ENCODE data around the gene KSR2.
"Not testable (repeated sequence)": the region's sequence is repeated elsewhere in the genome, so short reads cannot be mapped to it uniquely, and the experiment has no call there.

KSR2 gene

DNA sequence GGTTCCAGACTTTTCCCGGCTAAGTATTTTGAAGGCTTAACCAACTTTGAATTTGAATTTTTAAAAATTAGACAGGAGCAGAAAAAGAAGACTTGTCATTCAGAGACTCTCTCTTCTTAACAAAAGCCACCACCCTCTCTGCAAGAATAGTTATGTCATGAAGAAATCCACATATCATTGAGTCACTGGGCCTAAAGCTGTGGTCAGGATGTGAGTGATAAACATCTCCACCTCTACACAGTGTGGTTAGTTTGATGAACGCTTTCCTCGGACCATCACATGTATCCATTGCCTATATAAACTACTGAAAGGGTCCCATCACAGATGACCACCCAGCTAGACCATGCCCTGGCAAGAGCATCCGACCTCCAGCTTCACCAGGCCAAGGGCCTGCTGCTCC is 226.1 kb downstream of the KSR2 start:
- DNase-seq: no peak

DNA sequence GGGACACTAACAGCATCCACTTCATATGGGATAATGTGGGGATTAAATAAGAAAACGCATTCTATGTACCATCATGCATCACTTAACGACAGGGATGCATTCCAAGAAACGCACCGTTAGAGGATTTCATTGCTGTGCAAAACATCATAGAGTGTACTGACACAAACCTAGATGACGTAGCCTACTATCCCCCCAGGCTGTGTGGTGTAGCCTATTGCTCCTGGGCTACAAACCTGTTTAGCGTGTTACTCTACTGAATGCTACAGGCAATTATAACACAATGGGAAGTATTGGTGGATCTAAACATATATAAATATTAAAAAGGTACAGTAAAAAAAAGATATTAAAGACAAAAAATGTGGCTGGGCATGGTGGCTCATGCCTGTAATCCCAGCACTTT is 230.6 kb downstream of the KSR2 start:
- no peak for DNase-seq

DNA sequence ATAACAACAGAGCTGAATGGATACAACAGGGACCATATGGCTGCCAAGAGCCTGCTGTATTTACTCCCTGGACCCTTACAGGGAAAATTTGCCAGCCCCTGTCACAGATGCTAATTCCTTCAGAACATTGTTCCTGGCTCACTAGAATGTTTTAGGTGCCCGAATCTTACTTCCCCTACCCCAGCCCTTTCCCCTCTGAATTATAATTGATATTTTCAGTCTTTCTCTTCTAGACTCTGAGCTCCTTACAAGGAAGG is 235.3 kb downstream of the KSR2 start:
- DNase-seq: no peak

DNA sequence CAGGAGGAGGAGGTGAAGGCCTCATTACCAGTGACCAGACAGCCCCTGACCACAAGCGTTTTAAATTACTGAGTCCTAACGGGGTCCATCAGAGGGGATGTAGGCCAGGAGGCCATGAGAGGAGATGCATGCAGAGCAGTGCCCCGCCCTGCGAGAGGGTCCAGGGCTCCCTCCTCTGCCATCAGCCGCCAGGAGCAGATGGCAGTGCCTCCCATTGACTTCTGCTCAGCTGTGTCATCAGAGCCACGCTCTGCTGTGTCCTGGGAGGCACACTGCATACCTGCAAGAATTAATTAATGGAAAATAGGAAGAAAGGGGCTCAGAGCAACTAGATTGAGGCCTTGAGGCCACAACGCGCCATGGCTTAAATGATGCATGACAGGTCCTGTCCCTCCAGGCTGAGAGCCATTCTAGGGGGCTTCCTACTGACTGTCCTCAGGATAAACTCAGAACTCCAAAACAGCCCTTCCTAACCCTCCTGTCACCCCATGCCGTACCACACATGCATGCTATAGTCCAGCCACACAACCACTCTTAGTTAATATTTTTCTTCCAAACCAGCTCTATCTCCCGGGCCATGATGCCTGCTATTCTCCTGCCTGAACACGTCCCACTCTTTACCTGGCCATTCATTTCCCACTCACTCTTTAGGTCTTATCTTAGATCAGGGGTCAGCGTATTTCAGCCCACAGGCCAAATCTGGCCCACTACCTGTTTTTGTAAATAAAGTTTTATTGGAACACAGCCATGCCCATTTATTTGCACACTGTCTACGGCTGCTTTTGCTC is 235.8 kb downstream of the KSR2 start:
- no peak for DNase-seq

DNA sequence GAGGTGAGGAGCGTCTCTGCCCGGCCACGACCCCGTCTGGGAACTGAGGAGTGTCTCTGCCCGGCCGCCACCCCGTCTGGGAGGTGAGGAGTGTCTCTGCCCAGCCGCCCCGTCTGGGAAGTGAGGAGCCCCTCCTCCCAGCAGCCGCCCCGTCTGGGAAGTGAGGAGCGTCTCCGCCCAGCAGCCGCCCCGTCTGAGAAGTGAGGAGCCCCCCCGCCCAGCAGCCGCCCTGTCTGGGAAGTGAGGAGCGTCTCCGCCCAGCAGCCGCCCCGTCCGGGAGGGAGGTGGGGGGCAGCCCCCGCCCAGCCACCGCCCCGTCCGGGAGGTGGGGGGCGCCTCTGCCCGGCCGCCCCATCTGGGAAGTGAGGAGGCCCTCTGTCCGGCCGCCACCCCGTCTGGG is 237.7 kb downstream of the KSR2 start:
- not testable (repeated sequence) for DNase-seq

DNA sequence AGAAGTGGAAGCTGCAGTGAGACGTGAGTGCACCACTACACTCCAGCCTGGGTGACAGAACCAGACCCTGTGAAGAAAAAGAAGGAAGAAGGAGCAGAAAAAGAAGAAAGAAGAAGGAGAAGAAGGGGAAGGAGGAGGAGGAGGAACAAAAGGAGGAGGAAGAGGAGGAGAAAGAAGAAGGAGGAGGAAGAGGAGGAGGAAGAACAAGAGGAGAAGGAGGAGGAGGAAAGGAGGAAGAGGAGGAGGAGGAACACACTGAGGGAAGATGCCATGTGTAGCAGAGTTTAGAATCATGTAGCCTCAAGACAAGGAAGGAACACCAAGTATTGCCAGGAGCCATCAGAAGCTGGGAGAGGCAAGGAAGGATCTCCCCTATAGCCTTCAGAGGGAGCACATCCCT is 241.5 kb downstream of the KSR2 start:
- DNase-seq: no peak

DNA sequence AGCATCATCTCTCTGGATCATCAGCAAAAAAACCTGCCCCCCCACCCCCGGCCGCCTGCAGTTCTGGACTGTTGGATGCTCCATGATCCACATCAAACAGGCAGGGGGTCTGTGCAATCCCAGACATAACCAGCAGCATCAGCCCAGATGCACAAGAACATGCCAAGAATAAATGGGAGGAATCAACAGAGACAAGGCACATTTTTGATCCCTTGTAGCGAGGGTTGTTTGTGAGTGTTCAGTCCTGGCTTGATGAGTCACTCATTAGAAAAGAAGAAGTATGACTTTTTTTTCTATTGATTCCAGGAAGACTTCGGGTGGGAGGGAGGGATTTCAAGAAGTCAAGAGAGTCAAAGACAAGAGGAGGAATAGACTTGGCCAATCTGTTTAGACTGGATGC is 244.2 kb downstream of the KSR2 start:
- DNase-seq: no peak

DNA sequence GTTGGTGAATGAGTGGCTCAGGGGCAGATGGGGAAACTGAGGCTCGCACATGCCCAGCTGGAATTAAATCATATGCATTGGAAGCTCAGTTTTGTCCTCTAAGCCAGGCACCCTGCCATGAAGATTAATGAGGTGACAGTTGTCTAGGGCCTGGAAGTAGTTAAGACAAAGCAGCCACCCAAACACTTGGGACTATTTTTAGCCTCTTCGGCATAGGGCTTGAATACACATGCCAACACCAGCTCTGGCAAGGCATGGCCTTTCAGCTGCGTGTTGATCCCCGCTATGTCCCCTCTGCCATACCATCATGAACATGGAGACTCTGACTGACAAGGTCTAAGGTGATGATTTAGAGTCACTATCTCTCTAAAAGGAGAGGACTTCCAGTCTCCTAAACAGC is 250.2 kb downstream of the KSR2 start:
- no peak for DNase-seq

DNA sequence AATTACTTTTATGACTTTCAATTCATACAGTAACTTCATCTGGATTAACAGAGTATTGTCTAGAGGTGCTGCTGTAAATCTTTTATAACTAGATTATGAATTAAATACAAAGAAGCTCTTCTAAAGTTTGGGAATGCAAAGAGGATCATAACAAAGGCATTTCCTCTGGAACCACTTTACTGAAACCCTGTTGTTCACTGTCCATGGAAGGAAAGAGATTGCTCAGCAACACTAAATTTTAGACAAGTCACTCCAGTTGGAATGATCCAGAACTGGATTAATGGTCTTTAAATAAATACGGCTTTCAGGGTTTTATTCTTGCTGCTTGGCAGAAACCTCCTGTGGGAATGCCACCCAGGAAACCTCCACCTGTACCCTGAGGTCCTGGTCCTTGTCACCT is 250.6 kb downstream of the KSR2 start:
- DNase-seq: no peak

DNA sequence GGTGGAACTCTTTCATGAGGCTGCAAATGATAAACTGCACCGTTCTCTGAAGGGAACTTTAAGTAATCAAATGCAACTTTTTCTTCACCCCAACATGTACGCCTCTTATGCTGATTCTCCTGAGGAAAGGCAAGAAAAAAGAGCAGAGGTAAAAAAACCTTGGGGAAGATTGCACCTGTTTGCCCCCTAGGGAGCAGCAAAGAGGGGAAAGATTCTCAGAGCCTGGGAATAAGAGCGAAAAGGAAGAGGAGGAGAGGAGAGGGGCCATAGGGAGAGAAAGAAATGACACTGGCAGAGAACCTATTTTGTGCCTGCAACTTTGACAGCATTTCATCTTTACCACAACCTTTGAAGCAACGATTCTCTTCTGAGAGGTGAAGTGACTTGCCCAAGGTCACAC is 254.6 kb downstream of the KSR2 start:
- DNase-seq: no peak

DNA sequence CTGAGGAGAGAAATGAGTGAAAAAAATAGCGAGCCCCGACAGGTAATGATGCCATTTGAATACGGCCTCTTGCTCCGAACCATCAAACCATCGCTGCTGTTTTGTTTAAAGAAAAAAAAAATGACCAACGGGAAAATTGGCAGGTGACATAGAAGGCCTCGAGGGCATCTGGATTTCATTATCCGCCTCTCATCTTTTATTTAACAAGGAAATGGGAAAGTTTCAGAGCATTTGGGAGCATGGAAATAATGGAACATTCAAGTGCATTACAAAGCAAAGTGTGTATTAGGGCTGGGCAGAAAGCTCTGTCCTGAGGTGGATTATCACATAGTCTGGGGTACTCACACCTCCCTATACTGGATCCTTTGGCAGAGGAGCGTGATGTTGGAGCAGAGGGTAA is 258.7 kb downstream of the KSR2 start:
- no peak for DNase-seq

DNA sequence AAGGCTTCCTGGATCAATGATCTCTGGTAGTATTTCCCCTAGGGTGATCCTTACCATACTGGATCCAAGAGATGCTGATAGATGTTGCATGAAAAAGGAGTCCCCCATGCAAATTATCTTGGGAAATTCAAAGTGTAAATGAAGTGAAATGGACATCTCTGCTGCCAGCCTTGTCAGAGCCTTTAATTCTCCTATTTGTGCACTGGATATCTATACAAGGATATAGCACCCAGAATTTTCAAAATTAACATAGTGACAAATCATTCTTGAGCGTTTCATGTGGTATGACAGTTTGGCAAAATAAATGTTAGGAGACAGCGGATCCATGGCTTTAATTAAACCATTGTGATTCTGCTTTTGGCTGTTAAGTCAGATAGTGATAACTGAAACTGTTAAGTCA is 260.9 kb downstream of the KSR2 start:
- DNase-seq: no peak

DNA sequence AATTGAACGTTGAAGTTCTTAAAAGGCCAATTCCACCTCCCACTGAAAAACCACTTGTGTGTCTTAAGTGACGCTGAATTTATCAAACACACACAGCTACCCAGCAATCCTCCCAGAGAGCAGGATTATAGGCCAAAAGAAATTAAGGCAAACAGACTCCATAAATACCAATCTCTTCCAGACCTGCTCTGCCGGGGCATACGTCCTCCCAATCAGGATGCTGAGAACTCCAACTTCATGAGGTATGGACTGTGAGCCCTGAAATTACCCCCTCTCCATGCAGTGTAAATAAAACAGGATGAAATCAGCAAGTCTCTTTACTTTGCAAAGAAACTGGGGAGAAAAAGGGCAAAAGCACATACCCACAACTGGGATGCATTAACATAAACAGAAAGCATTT is 265.2 kb downstream of the KSR2 start:
- no peak for DNase-seq

DNA sequence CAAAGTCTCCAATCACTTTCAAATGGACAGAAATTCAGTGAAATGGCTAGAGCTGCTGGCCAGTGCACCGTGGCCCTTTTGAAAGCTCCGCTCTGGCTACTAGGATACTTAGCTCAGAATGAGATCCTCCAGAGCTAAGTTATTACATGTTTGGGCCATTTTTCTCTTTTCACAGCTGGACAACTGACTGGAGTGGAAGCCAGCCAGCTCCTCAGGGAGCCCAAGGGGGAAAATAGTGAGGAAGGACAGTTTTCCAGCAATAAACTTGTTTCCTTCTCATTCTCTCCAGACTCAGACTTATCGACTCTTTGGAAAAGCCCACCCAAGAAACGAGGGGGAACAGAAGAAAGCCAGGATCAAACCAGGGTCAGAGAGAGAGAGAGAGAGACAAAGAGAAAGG is 266.0 kb downstream of the KSR2 start:
- DNase-seq: no peak

DNA sequence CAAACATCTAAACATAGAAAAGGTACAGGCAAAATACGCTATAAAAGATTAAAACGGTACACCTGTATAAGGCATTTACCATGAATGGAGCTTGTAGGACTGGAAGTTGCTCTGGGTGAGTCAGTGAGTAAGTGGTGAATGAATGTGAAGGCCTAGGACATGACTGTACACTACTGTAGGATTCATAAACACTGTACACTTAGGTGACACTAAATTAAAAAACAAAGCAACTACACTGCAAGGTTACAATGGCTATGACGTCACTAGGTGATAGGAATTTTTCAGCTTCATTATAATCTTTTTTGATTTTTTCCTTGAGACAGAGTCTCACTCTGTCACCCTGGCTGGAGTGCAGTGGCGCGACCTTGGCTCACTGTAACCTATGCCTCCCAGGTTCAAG is 269.2 kb downstream of the KSR2 start:
- DNase-seq: no peak

DNA sequence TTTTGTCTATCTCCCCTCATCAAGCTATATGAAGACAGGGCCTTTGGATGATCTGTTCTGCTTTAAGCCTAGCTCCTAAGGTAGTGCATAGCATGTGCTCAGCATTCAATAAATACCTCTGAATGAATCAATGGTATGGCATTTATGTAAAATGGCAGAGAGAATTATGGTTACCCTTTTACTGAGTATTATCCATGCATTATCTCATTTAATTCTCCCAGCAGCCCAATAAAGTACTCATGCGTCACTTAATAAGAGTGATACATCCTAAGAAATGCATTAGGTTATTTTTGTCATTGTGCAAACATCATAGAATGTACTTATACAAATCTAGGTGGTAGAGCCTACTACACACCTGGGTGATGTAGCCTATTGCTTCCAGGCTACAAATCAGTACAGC is 269.7 kb downstream of the KSR2 start:
- DNase-seq: no peak

DNA sequence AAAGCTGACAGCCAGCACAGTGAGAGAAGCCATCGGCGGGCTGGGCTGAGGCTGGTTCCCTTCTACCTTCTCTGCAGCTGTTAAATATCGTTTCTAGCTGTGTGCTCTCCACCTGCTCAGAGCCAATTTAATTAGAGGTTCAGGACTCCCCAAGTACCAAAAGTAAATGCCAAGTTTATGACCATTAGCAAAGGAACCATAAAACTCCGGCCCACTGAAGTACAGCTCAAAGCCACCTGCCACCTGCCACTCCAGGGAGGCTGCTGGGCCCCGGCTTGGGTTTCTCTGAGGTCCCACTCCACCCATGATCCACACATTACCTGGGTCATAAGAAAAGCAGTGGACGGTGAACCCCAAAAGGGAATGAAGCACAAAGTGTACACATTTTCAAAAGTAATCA is 272.8 kb downstream of the KSR2 start:
- DNase-seq: no peak

DNA sequence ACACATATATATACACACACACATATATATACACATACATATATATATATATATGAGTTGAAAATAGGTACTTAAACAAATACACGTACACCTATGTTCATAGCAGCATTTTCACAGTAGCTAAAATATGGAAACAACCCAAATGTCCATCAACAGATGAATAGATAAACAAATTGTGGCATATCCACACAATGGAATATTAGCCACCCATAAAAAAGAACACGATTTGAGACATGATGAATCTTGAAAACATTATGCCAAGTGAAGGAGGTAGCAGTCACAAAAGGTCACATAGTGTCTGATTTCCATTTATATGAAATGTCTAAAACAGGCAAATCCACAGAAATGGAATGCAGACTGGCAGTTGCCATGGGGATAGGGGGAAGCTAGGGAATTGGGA is 276.3 kb downstream of the KSR2 start:
- no peak for DNase-seq

DNA sequence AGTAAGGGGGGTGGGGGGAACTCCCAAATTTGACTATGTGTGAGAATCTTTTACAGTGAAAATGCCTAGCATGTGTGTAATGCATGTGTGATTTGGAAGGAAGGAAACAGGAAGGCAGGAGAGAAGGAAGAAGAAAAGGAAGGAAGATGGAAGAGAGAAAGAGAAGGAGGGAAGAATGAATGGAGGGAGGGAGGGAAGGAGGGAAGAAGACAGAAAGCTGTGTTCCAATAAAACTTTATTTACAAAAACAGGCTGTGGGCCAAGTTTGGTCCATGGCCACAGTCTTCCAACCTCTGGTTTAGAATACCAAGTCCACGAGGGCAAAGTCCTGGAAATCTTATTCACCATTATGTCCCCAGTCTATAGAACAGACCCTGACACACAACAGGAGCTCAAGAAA is 278.9 kb downstream of the KSR2 start:
- DNase-seq: no peak

DNA sequence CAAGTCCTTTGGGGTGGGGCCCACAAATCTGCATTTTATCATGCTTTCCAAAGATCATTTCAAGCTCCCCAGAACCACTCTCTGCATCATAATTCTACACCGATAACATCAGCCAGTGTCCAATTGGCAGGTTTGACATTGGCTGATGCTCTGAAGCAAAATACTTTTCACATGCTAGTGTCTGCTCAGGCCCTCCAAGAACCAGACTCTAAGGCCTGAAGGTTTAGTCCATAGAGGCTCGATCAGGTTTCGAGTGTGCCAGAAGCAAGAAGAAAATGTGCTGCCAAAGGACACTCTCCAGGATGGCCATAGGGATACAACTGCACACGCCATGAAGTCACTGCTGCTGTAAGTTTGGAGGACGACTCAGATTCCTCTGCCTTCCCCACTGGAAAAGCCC is 280.3 kb downstream of the KSR2 start:
- no peak for DNase-seq

DNA sequence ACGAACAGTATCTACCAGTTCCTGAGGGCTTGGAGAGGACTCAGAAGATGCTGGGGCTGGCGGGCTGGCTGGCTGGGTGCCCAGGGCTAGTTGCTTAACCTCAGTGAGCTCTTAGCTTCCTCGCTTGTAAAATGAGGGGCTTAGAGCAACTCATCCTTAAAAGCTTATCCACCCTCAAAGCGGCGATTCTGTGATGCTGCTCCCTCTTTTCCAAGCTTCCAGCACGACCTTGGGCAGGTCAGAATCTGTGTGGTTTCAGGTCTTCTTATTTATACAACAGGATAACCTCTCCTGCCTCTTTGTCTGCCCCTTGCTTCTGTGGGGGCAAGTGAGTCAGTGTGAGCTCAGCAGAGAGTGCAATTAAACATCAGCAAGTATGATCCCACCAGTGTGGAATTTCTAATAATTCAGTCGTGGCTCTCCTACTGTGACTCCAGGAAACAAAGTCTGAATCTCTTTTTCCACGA is 281.8 kb downstream of the KSR2 start:
- no peak for DNase-seq

DNA sequence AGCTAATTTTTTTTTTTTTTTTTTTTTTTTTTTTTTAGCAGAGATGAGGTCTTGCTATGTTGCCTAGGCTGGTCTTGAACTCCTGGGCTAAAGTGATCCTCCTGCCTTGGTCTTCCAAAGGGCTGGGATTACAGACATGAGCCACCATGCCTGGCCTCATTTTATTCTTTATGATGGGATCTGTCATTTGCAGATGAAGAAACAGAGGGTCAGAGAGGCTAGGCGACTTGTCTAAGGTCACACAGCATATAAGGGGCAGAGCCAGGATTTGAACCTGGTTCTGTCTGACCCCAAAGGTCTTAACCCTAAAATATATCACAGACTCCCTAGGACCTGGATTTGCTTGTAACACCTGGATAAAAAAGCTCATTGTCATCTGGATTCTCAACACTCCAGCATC is 282.6 kb downstream of the KSR2 start:
- no peak for DNase-seq

DNA sequence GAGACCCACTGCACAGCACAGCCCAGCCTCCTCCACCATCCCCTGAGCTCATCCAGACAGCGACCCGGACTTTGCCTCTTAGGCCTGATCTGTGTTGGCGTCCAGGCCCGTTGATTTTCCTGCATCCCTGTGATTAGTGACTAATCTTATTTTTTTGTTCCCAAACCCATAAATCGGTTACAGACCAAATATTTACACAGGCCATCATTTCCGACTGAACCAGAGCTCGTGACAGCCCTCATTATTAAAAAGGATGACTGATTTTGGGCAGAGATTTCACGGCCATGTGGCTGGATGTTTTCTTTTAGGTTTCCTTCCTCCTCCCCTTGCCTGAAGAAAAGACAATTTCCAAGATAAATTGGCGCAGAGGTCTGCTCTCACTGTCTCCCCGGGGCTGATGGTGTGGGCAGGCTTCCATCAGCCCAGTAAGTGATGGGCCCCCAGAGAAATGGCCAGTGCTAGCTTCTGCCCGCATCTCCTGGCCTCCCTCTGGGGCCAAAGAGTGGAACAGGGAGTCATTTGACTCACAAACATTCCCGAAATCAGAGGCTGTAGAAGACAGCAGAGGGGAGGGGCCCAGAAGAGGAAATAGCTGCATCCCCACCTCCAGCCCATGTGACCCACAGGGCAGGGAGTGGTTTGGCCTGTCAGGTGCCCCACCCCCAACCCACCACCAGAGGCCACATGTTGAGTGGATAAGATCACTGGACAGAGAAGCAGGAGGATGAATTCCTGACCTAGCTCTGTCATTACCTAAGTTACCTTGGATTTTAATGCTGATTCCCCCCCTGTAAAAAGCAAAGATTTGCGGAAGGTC is 283.5 kb downstream of the KSR2 start:
- no peak for DNase-seq

DNA sequence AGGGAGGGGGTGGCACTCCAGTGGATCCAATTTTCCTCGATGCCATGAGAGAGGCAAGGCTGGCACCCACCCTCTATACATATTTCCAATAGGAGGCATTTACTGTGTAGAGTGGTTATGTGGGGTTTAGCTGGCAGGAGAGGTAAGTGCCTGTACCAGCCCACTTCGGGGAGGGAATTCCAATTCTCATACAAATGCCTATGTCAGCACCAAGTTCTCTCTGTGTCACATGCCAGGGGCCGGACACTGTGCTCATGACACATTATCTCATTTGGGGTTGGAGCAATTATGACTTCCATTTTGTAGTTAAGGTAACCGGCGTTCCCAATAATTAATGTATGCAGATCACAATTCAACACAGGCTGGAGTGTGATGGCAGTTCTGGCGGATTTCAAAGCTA is 284.3 kb downstream of the KSR2 start:
- no peak for DNase-seq

DNA sequence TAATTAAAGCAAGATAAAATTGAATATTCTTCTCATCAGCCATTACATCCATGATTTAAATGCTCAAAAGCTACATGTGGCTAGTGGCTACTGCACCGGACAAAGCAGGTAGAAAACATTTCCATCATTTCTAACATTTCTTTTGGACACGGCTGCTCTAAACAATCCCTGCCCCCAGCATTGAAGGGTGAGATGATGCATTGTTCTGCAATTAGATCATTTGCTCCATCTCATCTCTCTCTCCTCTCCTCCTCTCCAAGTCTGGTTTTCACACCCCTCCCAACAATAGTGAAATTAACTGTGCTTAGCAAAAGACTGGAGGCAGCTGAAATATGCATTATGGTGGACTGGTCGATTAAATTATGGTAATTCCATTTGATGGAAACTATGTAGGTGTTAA is 288.5 kb downstream of the KSR2 start:
- no peak for DNase-seq
